Keratinocyte (primary cell): Measurements from ENCODE around the gene RAPGEFL1.

ENCODE experiments used
- EZH2 ChIP-seq: IDR thresholded peaks from one replicate; pipeline ENCODE4 v1.6.1; 2012; ENCODE audit warnings: inconsistent platforms, mild to moderate bottlenecking, low read length, moderate library complexity
- TF ChIP-seq, protein P1 (sequence below), 3 experiments: IDR thresholded peaks in 1 of 3; conservative IDR thresholded peaks in 1 of 3; optimal IDR thresholded peaks in 1 of 3; 2 replicates in 2 of 3; 3 replicates in 1 of 3; pipeline versions ENCODE3 to v1.5.1; 2011; ENCODE audit warnings: low read length in 3 of 3, mild to moderate bottlenecking in 3 of 3, moderate library complexity in 2 of 3, control low read depth in 1 of 3, inconsistent platforms in 1 of 3; ENCODE audit not compliant: insufficient read depth in 2 of 3; ENCODE audit errors: extremely low read depth in 1 of 3

DNA sequence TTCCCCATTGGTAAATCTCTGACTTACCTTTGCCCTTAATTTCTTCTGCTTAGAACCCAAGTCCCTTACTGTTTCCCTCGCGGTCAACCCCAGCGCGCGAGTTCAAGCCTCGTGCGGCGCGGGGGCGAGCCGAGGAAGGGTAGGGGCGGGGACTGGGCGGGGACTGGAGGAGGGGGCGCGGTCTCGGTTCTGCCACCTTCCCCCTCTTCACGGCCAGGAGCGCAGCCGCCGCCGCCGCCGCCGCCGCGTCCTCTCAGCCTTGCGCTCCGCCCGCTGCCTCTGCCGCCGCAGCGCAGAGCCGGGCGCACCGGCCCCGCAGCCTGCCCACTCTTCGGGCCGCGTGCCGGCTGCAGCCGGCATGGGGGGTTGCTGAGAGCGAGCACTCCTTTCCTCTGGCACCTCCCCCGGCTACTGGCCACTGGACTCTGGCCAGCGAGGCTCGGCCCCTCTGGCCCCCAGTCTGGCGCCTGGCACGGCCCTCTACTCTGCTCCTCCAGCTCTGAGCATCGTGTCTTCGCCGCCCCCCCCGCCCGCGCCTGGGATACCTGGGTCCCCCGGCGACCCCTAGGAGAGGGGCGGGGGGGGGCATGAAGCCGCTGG is at the start of gene RAPGEFL1:
- TF ChIP-seq, protein P1, sequence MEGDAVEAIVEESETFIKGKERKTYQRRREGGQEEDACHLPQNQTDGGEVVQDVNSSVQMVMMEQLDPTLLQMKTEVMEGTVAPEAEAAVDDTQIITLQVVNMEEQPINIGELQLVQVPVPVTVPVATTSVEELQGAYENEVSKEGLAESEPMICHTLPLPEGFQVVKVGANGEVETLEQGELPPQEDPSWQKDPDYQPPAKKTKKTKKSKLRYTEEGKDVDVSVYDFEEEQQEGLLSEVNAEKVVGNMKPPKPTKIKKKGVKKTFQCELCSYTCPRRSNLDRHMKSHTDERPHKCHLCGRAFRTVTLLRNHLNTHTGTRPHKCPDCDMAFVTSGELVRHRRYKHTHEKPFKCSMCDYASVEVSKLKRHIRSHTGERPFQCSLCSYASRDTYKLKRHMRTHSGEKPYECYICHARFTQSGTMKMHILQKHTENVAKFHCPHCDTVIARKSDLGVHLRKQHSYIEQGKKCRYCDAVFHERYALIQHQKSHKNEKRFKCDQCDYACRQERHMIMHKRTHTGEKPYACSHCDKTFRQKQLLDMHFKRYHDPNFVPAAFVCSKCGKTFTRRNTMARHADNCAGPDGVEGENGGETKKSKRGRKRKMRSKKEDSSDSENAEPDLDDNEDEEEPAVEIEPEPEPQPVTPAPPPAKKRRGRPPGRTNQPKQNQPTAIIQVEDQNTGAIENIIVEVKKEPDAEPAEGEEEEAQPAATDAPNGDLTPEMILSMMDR (optimal IDR thresholded peaks at IDR 0.05 in 1 of 3, IDR thresholded peaks at IDR 0.05 in 1 of 3, conservative IDR thresholded peaks at IDR 0.05 in 1 of 3; ENCODE audit: extremely low read depth in 1 of 3, insufficient read depth in 2 of 3, low read length in 3 of 3): no peak
- no peak for TF ChIP-seq EZH2
